BLaER1 (cell line): Measurements from ENCODE around the gene MOBP.

Experiments
- H3K27ac ChIP-seq: shearing (Covaris generic); formaldehyde crosslinking; 2 replicates; pipeline ENCODE4 v1.8.1; 2022
- H3K27me3 ChIP-seq: shearing (Covaris generic); formaldehyde crosslinking; 2 replicates; pipeline ENCODE4 v1.8.1; 2022
- H3K36me3 ChIP-seq: shearing (Covaris generic); formaldehyde crosslinking; 2 replicates; pipeline ENCODE4 v1.8.1; 2022
- H3K4me1 ChIP-seq: shearing (Covaris generic); formaldehyde crosslinking; 2 replicates; pipeline ENCODE4 v1.8.1; 2022
- H3K4me2 ChIP-seq: shearing (Covaris generic); formaldehyde crosslinking; 2 replicates; pipeline ENCODE4 v1.8.1; 2022
- H3K4me3 ChIP-seq: shearing (Covaris generic); formaldehyde crosslinking; 2 replicates; pipeline ENCODE4 v1.8.1; 2022
- H3K9ac ChIP-seq: shearing (Covaris generic); formaldehyde crosslinking; 2 replicates; pipeline ENCODE4 v1.8.1; 2022
- H3K9me3 ChIP-seq: shearing (Covaris generic); formaldehyde crosslinking; 2 replicates; pipeline ENCODE4 v1.8.1; 2022
- H4K20me1 ChIP-seq: shearing (Covaris generic); formaldehyde crosslinking; 2 replicates; pipeline ENCODE4 v1.8.1; 2022
- Cebpa-rat ChIP-seq: shearing (Covaris generic); IDR thresholded peaks from 2 replicates; pipeline ENCODE4 v1.8.1; 2022

MOBP gene

DNA sequence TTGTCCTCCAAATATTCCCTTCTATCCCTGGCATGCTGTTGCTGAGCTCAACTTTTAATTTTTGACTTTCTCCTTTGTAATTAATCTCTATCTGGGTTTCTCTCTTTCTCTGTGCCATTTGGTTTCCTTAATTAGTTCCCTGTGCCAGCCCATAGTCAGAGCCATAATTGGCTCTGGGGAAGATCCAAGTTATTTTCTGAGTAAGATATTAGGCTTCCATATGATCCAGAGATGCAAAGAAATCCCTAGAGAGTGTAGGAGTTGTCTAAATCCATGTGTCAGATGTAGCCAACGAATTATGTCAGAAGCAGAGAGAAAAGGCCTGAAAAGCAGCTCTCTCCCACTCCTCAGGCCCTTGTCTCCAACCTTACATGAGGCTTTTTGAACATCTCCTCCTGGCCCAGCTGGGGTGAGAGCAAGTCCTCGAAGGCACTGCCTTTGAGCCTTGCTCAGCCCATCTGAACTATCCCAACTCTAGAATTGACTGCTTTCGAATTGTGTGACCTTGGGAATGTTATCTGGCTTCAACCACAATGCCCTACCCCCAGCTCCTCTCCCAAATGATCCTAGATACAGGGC lies 46.4 kb downstream of the MOBP start:
- TF ChIP-seq Cebpa-rat, result no peak
- no peaks in the 10 kb centered on the region for H4K20me1 ChIP-seq
- no peak overlapping the region for H3K4me3 ChIP-seq
- H3K9ac ChIP-seq, result no peak overlapping the region
- no peaks in the 10 kb centered on the region for H3K4me1 ChIP-seq
- H3K27me3 ChIP-seq, result no peaks in the 10 kb centered on the region
- no peaks in the 10 kb centered on the region for H3K36me3 ChIP-seq
- H3K9me3 ChIP-seq, result no peaks in the 10 kb centered on the region
- no peak overlapping the region for H3K4me2 ChIP-seq
- no peak overlapping the region for H3K27ac ChIP-seq

GRCh38 chr3:39515681-39516441 lies 48.4 kb downstream of the MOBP start:
- no peak overlapping the region for H3K4me2 ChIP-seq
- no peaks in the 10 kb centered on the region for H3K4me1 ChIP-seq
- H3K27ac ChIP-seq, result no peak overlapping the region
- no peaks in the 10 kb centered on the region for H4K20me1 ChIP-seq
- H3K27me3 ChIP-seq, result no peaks in the 10 kb centered on the region
- TF ChIP-seq Cebpa-rat, result no peak
- no peak overlapping the region for H3K9ac ChIP-seq
- no peak overlapping the region for H3K4me3 ChIP-seq
- no peaks in the 10 kb centered on the region for H3K9me3 ChIP-seq
- no peaks in the 10 kb centered on the region for H3K36me3 ChIP-seq

- peaks cover 6% of the 10 kb centered on the region for H3K9me3 ChIP-seq
- H3K4me3 ChIP-seq, result no peak overlapping the region
- H3K4me1 ChIP-seq, result no peaks in the 10 kb centered on the region
- H3K4me2 ChIP-seq, result no peak overlapping the region
- no peak for TF ChIP-seq Cebpa-rat
- H3K36me3 ChIP-seq, result no peaks in the 10 kb centered on the region
- H3K9ac ChIP-seq, result no peak overlapping the region
- H4K20me1 ChIP-seq, result no peaks in the 10 kb centered on the region
- no peak overlapping the region for H3K27ac ChIP-seq
- H3K27me3 ChIP-seq, result no peaks in the 10 kb centered on the region
These were observed 51.6 kb downstream of the MOBP start for GRCh38 chr3:39519103-39519502.

- Histone ChIP-seq H3K9me3 (peaks cover 9% of the 10 kb centered on the region), H3K4me2 (no peak overlapping the region), H3K4me1 (no peaks in the 10 kb centered on the region), H3K27me3 (no peaks in the 10 kb centered on the region), H3K9ac (no peak overlapping the region), H3K36me3 (no peaks in the 10 kb centered on the region), H3K27ac (no peak overlapping the region), H3K4me3 (no peak overlapping the region), H4K20me1 (no peaks in the 10 kb centered on the region)
- TF ChIP-seq Cebpa-rat, result no peak
These were observed 52.2 kb downstream of the MOBP start for GRCh38 chr3:39519554-39520288.

- no peak overlapping the region for H3K27ac ChIP-seq
- H3K4me2 ChIP-seq, result no peak overlapping the region
- peaks cover 9% of the 10 kb centered on the region for H3K9me3 ChIP-seq
- H3K4me1 ChIP-seq, result no peaks in the 10 kb centered on the region
- H3K36me3 ChIP-seq, result no peaks in the 10 kb centered on the region
- no peak overlapping the region for H3K9ac ChIP-seq
- TF ChIP-seq Cebpa-rat, result no peak
- no peak overlapping the region for H3K4me3 ChIP-seq
- H4K20me1 ChIP-seq, result no peaks in the 10 kb centered on the region
- no peaks in the 10 kb centered on the region for H3K27me3 ChIP-seq
These were observed 54.0 kb downstream of the MOBP start for GRCh38 chr3:39521456-39521855.

GRCh38 chr3:39524107-39524506 lies 56.6 kb downstream of the MOBP start:
- no peak overlapping the region for H3K9ac ChIP-seq
- peaks cover 9% of the 10 kb centered on the region for H3K9me3 ChIP-seq
- no peak for TF ChIP-seq Cebpa-rat
- no peaks in the 10 kb centered on the region for H3K36me3 ChIP-seq
- H3K27ac ChIP-seq, result no peak overlapping the region
- H3K27me3 ChIP-seq, result no peaks in the 10 kb centered on the region
- no peaks in the 10 kb centered on the region for H3K4me1 ChIP-seq
- no peaks in the 10 kb centered on the region for H4K20me1 ChIP-seq
- no peak overlapping the region for H3K4me2 ChIP-seq
- no peak overlapping the region for H3K4me3 ChIP-seq

DNA sequence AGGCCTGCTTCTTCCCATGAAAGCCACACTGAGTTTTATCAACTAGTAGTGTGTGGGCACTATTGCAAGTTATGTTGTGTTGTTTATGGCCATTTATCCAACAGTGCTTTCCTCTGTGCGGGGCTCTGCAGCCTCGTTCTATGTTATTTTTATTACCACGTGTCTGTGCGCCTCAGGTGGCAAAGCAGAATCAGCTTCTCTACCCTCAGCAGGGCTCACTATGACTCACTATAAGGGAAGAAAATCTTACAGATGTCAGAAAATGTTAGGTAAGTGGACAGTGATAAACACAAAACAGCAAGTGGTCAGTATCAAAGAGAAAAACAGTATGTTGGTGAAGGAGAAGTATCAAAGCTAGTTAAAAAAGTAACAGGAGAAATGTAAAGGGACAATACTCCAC lies 61.4 kb downstream of the MOBP start:
- H3K4me3 ChIP-seq, result no peak overlapping the region

DNA sequence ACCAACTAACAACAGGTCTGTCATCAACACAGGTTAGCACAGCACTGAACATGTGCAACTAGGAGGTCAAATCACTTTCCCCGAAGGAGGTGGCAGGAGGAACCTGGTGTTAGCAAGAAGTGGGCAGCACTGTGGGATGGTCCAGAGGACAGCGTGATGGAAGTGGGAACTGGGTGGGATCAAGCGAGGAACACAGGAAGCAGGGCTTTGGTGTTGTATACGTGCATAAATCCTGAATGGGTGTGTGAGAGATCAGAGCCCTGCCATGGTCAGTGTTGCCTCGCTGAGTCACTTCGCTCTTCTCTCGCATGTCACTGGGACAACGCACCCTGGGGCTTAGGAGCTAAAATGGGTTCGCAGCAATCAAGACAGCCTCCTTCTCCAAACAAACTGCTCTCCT lies 62.1 kb downstream of the MOBP start:
- Histone ChIP-seq H3K4me2 (no peak overlapping the region), H3K27me3 (no peaks in the 10 kb centered on the region), H3K9me3 (no peaks in the 10 kb centered on the region), H3K27ac (no peak overlapping the region), H3K9ac (no peak overlapping the region), H3K4me1 (no peaks in the 10 kb centered on the region), H3K4me3 (no peak overlapping the region), H4K20me1 (no peaks in the 10 kb centered on the region), H3K36me3 (no peaks in the 10 kb centered on the region)
- no peak for TF ChIP-seq Cebpa-rat

More for the DNA sequence above, 61.4 kb downstream of the MOBP start:
- Histone ChIP-seq H3K9me3 (peaks cover 5% of the 10 kb centered on the region), H3K36me3 (no peaks in the 10 kb centered on the region), H3K27ac (no peak overlapping the region), H4K20me1 (no peaks in the 10 kb centered on the region), H3K4me1 (no peaks in the 10 kb centered on the region), H3K27me3 (no peaks in the 10 kb centered on the region), H3K9ac (no peak overlapping the region), H3K4me2 (no peak overlapping the region)
- no peak for TF ChIP-seq Cebpa-rat

GRCh38 chr3:39531066-39531465 lies 63.6 kb downstream of the MOBP start:
- no peak overlapping the region for H3K9ac ChIP-seq
- H3K36me3 ChIP-seq, result no peaks in the 10 kb centered on the region
- no peaks in the 10 kb centered on the region for H3K27me3 ChIP-seq
- no peaks in the 10 kb centered on the region for H3K9me3 ChIP-seq
- no peak overlapping the region for H3K27ac ChIP-seq
- H4K20me1 ChIP-seq, result no peaks in the 10 kb centered on the region
- H3K4me1 ChIP-seq, result no peaks in the 10 kb centered on the region
- no peak for TF ChIP-seq Cebpa-rat
- H3K4me3 ChIP-seq, result no peak overlapping the region
- no peak overlapping the region for H3K4me2 ChIP-seq

DNA sequence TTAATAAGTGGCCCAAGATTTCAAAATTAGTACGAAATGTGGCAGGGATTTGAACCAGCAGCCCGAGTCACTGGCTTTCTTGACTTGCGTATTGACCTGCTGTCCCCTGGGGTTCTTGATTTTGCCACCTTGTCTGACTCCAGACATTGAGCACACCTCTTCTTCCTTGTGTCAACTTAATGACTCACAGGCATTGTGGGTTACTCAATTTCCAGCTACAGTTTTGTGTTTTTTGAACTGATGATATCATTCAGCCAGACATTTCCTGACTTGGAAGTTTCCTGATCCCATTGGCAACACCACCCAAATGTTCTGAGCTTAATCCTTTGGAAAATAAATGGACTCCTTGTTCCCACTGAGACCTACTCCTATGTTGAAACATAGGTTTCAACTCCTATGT lies 64.2 kb downstream of the MOBP start:
- no peak for TF ChIP-seq Cebpa-rat
- H3K27me3 ChIP-seq, result no peaks in the 10 kb centered on the region
- H4K20me1 ChIP-seq, result no peaks in the 10 kb centered on the region
- H3K36me3 ChIP-seq, result no peaks in the 10 kb centered on the region
- H3K27ac ChIP-seq, result no peak overlapping the region
- no peaks in the 10 kb centered on the region for H3K9me3 ChIP-seq
- no peak overlapping the region for H3K4me3 ChIP-seq
- H3K4me2 ChIP-seq, result no peak overlapping the region
- no peak overlapping the region for H3K9ac ChIP-seq
- H3K4me1 ChIP-seq, result no peaks in the 10 kb centered on the region
